ENCODE measurements around the gene TPRX2. TPM values are rescaled to one million over a fixed set of nuclear protein-coding genes. Genes with fewer than 3 reads are reported as not detected.

The TPRX2 gene
- total RNA-seq, 1 experiment from 2014 or later = not detected

- TF ChIP-seq CTCF (conservative IDR thresholded peaks at IDR 0.05) (no peak), EZH2 (IDR thresholded peaks at IDR 0.05; ENCODE audit: low read depth) (no peak)
- no peak for DNase-seq
- no TSS peak for BruUV-seq (replicated peaks)
- H3K9me3 ChIP-seq (ENCODE audit: insufficient read depth, low read depth) = no peaks in the 10 kb centered on the region
- no peaks in the 10 kb centered on the region for H3K79me2 ChIP-seq (ENCODE audit: low read depth)
- no peaks in the 10 kb centered on the region for H3K9me2 ChIP-seq (ENCODE audit: insufficient read depth)
- intact Hi-C loops (cut with micrococcal nuclease; ENCODE audit: unreplicated experiment) = loop anchor here (10.0 kb wide), 1 partner anchor 67 kb away; no protein-coding TSS in a partner anchor
- no peak overlapping the region for H3K4me2 ChIP-seq
- POLR2A ChIA-PET (ENCODE audit: unreplicated experiment) = no interaction called here
- peaks cover 33% of the 10 kb centered on the region for H3K27me3 ChIP-seq (ENCODE audit: insufficient read depth, low read depth)
- H3K4me1 ChIP-seq (replicated peaks; ENCODE audit: insufficient read depth) = 0 out of 2 replicates have a peak, but pooled peaks cover 8% of the 10 kb centered on the region
- H3F3A ChIP-seq (ENCODE audit: insufficient read depth, low read depth) = 0 out of 2 replicates have a peak, but pooled peaks cover 4% of the 10 kb centered on the region
- H4K20me1 ChIP-seq (ENCODE audit: insufficient read depth) = no peaks in the 10 kb centered on the region
- H3K27ac ChIP-seq = no peak overlapping the region
- H3K36me3 ChIP-seq (ENCODE audit: low read depth) = no peaks in the 10 kb centered on the region
- CTCF ChIA-PET = no interaction called here
- no peak overlapping the region for H2AFZ ChIP-seq
- H3K4me3 ChIP-seq = no peak overlapping the region
Measured at GRCh38 chr19:47861630-47862029, 2.6 kb downstream of the TPRX2 start.

- H3K9me2 ChIP-seq (ENCODE audit: insufficient read depth) = no peaks in the 10 kb centered on the region
- H3K4me2 ChIP-seq = no peak overlapping the region
- peaks cover 47% of the 10 kb centered on the region for H3K27me3 ChIP-seq (ENCODE audit: insufficient read depth, low read depth)
- peak; percentile 56 to 87 for DNase-seq
- ChIA-PET CTCF (interaction anchor here (1.4 kb wide), 1 partner anchor 98 kb away, joined by 3 read pairs; no protein-coding TSS in a partner anchor), POLR2A (ENCODE audit: unreplicated experiment) (no interaction called here)
- H2AFZ ChIP-seq = no peak overlapping the region
- H3K79me2 ChIP-seq (ENCODE audit: low read depth) = no peaks in the 10 kb centered on the region
- no peaks in the 10 kb centered on the region for H3K4me1 ChIP-seq (replicated peaks; ENCODE audit: insufficient read depth)
- no peaks in the 10 kb centered on the region for H3K36me3 ChIP-seq (ENCODE audit: low read depth)
- H3F3A ChIP-seq (ENCODE audit: insufficient read depth, low read depth) = no peaks in the 10 kb centered on the region
- no peaks in the 10 kb centered on the region for H4K20me1 ChIP-seq (ENCODE audit: insufficient read depth)
- no peaks in the 10 kb centered on the region for H3K9me3 ChIP-seq (ENCODE audit: insufficient read depth, low read depth)
- H3K4me3 ChIP-seq = no peak overlapping the region
- H3K27ac ChIP-seq = no peak overlapping the region
- TF ChIP-seq CTCF (conservative IDR thresholded peaks at IDR 0.05) (peak; percentile 99), EZH2 (IDR thresholded peaks at IDR 0.05; ENCODE audit: low read depth) (no peak)
- intact Hi-C loops (cut with micrococcal nuclease; ENCODE audit: unreplicated experiment) = loop anchor here (1.0 to 10.0 kb wide), 3 partner anchors 69 to 150 kb away; partner anchors contain the start of gene EHD2
- no TSS peak for BruUV-seq (replicated peaks)
Measured at GRCh38 chr19:47863514-47863936, 4.5 kb downstream of the TPRX2 start.

- H4K20me1 ChIP-seq (ENCODE audit: insufficient read depth) = no peaks in the 10 kb centered on the region
- intact Hi-C loops (cut with micrococcal nuclease; ENCODE audit: unreplicated experiment) = loop anchor here (10.0 kb wide), 1 partner anchor 70 kb away; no protein-coding TSS in a partner anchor
- no peaks in the 10 kb centered on the region for H3F3A ChIP-seq (ENCODE audit: insufficient read depth, low read depth)
- H3K4me2 ChIP-seq = no peak overlapping the region
- peaks cover 59% of the 10 kb centered on the region for H3K27me3 ChIP-seq (ENCODE audit: insufficient read depth, low read depth)
- no peak for TF ChIP-seq EZH2 (IDR thresholded peaks at IDR 0.05; ENCODE audit: low read depth)
- no peak for TF ChIP-seq CTCF (conservative IDR thresholded peaks at IDR 0.05)
- ChIA-PET POLR2A (ENCODE audit: unreplicated experiment) (no interaction called here), CTCF (interaction anchor here (0.9 kb wide), 1 partner anchor 15 kb away, joined by 3 read pairs; no protein-coding TSS in a partner anchor)
- H3K9me3 ChIP-seq (ENCODE audit: insufficient read depth, low read depth) = no peaks in the 10 kb centered on the region
- no peak overlapping the region for H3K4me3 ChIP-seq
- H3K4me1 ChIP-seq (replicated peaks; ENCODE audit: insufficient read depth) = no peaks in the 10 kb centered on the region
- no peak overlapping the region for H3K27ac ChIP-seq
- H2AFZ ChIP-seq = no peak overlapping the region
- H3K79me2 ChIP-seq (ENCODE audit: low read depth) = no peaks in the 10 kb centered on the region
- no peaks in the 10 kb centered on the region for H3K9me2 ChIP-seq (ENCODE audit: insufficient read depth)
- no TSS peak for BruUV-seq (replicated peaks)
- no peaks in the 10 kb centered on the region for H3K36me3 ChIP-seq (ENCODE audit: low read depth)
- no peak for DNase-seq
Measured at GRCh38 chr19:47865166-47865565, 6.1 kb downstream of the TPRX2 start.

Measured in PC-9 (cell line).